Stimulated activated CD4-positive, alpha-beta T cell treated with anti-CD3 and anti-CD28 coated beads, Interleukin-1b, Interleukin-23, amount 100 ng/mL, for 48 hours (primary cell): Measurements from ENCODE around the gene BORCS6.
"Not testable (repeated sequence)": the region's sequence is repeated elsewhere in the genome, so short reads cannot be mapped to it uniquely, and the experiment has no call there.

Experiments
- DNase-seq: peaks from one replicate; pipeline ENCODE4 v3.0.0-alpha.2; 2020

BORCS6 gene

DNA sequence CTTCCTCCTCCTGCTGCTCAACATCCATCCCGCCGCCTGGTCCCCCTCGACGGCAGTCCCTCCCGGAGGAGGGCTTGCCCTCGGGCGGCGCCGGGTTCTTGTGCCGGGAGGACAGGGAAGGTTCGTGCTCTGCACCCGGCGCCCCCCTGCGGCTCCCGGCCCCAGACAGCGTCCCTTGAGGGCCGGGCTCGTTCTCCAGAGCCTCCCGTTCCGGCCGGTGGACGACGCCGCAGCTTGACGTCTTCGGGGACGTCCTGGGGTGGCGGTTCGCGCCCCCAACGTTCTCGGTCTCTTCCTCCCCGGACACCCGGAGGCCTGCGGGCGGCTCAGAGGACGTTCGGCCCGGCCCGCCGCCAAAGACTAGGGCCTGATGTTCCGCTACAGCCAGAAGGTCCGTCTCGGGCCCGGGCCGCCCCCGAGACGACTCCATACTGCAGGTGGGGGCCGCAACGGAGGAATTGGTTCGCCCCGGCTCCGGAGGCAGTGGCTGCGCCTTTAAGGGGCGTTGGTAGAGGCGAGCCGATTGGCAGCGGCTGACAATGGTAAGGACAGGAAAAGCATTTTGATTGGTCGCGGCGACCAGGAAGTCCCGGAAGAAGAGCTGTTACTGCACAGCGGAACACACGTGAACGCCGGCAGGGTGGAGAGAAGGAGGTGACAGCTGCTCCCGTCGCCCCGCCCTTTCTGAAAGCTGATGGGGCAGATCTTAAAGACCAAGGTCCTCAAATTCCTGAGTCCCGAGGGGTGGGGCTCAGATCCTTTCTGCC, at the start of gene BORCS6:
BORCS6 (minus strand) TSS at position 470 of the 767 bp plus-strand sequence; CDS start at position 430, 40 bp downstream.
- peak; percentile 96 for DNase-seq

DNA sequence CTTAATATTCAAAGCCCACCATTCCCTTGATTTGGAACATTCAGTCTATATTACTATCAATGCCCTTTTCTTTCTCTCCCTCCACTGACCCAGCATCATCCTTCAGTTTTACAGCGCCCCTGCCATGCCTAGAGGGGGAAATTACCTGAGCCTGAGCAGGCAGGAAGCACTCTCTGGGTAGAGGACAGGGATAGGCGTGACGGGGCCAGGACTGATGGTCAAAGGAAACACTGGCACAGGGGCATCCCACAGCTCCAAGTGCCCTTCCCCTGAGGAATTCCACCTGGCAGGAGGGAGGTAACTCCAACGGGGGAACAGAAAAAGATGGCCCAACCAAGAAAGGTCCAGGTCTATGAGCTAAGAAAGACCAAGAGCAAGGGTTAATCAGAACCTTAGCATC, 47.9 kb upstream of the BORCS6 start:
- no peak for DNase-seq

DNA sequence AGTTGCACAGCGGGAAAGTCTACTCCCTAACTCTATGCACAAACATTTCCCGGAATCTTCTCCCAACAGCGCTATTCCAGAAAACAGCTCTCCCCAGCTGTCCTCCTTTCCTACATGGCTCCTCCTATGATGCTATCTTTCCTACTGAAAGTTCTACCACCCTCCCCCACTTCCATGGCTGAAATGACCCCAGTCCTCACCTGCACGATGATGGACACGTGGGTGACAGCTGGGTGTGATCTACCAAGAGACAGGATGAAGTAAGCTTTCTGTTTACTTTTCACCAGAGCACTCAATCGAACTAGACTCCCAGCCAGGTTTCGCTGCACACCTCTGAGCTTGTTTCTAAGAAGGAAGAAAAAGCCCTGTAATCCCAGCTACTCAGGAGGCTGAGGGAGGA, 47.2 kb upstream of the BORCS6 start:
- DNase-seq: no peak

DNA sequence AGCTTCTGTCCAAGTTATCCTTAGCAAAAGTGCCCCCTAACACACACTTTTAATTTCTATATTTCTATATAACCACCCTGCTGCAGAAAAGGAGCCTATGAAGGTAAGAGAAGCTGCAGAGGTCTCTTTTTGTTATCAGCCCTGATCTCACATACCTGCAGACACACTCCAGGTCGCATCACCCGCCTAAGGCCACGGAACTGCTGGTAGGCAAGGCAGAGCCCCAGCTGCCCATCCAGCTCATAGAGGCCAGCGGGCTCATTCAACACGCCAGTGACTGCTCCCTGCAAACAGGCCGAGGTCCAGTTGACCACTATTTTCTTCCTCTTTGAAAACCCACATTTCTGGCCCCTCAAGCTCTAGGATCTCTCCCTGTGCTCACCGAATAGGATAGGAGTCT, 45.7 kb upstream of the BORCS6 start:
- DNase-seq: no peak

DNA sequence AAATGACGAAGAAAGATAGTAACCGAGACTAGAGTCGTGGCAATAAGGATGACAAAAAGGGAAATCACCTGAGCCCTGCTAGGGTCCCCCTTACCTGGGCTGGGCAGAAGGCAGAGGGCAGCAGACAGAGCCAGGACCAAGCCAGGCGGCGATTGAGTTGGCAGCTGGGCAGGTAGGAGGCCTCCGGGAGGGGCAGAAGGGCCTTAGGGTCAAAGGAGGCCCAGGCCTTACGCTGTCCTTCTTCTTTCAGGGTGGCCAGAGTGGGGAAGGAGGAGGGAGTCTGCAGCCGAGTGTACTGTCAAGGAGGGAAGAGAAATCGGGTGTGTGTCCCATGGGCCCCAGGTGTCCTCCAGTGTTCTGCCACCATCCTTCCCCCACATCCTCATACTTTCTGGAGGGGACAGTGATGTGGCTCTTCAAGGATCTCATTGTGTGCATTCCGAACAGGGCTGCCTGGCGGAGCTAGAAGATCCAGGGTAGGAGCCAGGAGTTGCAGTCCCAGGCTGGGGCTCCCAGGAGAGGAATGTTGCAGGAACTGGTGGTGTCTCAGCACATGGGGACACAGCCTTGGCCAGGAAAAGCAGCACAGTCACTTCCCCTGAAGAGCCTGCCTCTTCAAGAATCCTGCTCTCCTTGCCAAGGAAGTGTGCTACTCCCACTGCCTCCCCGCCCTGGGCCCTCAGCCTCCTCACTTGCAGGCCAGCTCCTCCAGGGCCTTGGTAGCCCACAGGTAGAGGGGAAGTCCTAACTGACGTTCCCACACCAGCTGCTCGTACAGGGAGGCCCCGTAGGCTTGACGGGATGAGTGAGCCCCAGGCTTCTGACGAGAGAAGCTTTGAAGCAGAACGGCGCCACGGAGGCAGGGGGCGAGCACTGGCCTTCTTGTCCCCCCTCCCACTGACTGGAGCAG, 44.6 kb upstream of the BORCS6 start:
- DNase-seq: no peak

DNA sequence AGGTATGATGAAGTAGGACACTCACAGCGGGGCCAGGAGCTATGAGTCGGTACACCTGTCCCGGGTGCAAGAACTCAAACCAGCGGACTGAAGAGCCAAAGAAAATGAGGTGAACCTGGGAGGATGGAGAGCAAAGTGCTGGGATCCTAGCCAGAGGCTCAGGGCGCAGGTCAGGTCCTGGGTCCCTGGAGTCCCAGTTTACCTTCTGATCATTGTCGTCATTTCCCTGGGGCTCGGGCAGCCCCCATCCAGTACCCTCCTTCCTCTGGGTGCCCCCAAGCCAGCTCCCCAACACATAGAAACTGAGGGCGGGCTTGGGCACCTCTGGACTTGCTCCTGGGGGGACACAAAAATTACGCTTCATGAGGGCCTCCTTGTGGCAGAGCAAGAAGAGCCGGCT, 41.7 kb upstream of the BORCS6 start:
- DNase-seq: no peak

DNA sequence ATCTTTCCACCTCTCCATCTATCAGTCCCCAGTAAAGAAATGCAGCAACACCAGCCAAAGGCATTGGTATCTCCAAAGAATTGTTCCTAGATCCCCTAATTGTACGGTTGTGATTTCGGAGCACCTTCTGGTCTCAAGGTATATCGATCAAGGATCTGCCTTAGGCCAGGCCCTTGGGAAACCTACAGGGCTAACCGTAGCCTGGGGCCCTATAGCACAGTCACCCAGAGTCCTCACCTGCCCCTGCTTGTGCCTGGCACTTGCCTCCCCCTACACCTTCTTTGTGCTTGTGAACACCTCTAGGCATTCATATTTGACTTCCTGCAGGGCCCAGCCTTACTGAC, 37.2 kb upstream of the BORCS6 start:
- no peak for DNase-seq

DNA sequence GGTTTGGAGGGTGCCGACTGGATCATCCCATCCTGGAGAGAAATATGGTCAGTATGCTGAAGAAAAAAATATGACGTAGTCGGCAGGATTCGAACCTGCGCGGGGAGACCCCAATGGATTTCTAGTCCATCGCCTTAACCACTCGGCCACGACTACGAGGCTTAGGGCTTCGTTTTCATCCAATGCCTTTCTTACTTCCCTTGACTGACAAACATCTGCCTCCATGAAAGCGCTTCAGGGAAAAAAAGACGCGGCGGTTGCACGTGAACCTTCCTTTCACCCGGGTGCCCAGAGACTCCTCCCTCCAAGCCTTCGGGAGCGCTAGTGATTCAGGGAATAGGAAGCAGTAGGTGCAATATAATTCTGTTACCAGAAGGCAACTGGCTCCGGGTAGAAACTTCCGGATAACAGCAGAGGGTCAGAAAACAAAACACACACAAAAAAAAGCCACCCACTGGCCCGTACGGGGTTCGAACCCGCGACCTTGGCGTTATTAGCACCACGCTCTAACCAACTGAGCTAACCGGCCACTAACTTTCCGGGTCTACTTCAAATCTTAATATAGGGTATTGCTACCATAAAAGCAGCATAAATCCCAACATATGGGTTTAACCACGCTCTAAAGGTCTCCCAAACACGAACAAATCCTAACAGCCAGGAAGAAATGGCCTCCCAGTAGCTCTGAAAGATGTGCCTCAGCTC, 36.7 kb upstream of the BORCS6 start:
- peak; percentile 78 for DNase-seq

DNA sequence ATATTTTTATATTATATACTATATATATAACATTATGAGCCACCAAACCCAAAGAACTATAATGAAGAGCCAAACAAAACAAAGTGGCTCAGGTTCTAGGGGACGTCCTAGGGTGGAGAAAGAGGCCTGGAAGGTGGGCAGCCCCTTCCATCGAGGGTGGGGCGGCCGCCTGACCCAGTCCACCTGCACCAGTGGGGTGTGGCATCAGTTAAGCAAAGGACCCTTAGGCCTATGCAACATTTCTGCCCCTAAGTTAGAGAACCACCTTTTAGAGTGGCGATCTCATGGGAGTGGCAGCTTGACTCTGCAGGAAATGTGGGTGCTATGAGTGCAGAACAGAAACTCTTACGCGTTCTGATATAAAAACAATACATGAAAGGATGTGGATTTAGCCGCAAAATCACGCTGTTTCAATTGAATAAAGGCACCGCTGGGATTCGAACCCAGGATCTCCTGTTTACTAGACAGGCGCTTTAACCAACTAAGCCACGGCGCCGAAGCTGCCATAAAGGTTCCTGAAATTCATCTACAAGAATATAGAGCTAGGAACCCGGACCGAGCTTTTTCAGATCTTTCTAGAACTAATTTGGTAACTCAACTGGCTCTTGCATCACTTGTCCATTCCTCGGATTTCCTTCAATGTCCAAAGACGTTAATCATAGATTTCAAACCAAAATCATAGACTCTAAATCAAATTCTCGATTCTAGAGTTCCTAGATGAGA, 36.0 kb upstream of the BORCS6 start:
- peak; percentile 87 for DNase-seq

DNA sequence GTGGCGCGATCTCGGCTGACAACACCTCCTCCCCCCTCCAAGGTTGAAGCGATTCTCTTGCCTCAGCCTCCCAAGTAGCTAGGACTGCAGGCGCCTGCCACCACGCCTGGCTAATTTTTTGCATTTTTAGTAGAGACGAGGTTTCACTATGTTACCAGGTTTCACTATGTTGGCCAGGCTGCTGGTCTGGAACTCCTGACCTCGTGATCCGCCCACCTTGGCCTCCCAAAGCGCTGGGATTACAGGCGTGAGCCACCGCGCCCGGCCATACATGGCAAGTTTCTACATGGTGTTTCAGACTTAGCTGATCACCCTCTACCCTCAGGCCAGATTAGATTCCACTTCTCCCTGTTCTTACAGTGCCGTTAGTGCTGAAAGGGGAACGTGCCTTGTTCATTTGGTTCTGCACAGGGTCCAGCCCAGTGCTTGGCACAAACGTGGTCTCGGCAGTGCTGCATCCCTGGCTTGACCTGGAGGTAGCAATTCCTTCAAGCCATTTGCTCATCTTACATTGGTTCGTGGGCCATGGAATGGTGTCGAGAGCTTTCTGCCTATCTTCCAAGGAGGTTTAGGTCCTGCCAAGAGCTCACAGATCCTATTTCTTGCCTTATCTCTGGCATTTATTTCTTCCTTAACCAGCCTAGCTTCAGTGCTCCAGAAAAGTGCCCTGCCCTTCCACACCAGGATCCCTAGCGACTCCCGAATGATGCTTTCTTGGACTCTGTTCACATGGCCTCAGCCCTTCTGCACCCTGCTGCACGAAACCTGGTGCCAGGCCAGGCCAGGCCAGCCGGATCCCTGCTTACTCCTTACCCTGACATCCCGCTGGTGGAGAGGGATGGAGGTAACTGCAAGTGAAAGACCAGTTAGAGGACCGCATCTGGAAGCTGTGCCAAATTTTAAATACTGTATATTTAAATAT, 35.2 kb upstream of the BORCS6 start:
- no peak for DNase-seq

DNA sequence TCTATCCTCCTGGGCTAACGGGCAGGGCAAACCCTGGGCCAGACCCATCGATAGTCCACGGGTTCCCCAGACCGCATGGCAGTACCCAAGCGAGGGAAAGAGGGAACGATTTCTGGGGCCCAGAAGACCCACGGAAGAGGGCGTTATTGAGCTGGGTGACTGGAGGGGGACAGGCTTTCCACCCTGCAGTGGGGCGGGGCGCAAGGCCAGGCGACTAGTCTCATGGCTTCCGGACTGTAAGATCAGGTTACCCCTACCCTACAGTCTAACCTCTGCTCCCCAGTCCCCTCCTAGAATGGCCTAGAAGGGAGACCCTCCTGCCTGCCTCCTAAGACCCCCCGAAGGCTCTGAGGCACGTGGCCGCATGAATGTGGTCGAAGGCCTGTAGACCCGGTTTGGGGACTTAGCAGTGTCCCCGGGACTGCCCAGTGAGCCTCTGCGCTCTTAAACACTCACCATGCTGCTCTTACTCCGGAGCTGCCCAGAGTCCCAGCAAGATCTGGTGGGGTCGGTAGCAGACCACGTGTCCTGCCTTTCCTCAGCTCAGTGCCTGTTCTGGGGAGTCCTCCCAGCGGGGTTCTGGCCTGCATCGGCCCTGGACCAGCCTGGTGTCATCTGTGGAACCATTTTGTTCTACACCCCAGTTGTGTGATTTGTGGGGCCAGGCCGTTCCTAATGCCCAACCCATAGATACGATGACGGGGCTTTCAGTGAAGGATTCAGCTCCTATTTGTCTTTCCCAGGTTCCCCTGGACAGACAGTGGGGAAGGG, 33.6 kb upstream of the BORCS6 start:
- peak; percentile 65 for DNase-seq

DNA sequence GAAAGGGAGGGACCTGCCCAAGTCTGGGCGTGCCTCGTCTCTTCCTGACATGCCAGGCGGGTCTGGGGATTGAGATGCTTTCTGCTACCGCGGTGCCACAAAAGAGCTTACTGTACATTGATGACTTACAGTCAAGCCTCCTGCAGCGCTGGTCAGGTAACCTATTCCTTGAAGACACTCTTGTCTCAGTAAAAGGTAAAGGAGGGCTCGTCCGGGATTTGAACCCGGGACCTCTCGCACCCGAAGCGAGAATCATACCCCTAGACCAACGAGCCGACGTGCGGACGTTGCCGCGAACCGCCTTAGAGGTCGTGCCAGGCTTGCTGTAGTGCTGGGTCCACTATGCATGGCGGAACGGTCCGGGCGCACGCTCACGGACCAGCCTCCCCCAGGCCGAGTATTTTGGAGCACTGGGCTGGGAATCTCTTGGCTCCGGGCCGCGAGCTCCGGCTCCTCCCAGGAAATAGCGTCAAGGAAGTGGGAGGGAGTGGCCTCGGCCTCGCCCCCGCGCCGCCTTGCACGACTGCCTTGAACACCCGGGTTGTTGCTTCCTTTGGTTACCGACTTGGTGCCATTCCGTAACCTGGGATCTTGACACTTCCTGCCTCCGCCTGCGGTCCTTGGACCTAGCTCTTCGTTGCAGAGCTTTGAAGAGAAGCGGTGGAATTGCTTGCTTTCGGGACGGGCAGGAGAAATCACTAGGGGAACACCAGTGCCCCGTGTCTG, 32.8 kb upstream of the BORCS6 start:
- DNase-seq: peak; percentile 92

DNA sequence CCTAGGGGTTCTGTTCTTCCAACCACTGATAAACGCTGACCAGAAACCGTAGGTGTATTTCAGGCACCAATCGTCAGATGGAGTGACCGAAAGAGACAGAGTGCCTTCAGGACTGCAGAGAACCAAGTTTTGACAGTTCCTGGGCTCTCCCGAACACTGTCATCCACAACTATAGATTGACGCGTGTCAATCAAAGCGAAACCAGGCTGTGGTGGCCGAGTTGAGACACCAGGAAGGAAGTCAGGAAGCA, 32.3 kb upstream of the BORCS6 start:
- no peak for DNase-seq

DNA sequence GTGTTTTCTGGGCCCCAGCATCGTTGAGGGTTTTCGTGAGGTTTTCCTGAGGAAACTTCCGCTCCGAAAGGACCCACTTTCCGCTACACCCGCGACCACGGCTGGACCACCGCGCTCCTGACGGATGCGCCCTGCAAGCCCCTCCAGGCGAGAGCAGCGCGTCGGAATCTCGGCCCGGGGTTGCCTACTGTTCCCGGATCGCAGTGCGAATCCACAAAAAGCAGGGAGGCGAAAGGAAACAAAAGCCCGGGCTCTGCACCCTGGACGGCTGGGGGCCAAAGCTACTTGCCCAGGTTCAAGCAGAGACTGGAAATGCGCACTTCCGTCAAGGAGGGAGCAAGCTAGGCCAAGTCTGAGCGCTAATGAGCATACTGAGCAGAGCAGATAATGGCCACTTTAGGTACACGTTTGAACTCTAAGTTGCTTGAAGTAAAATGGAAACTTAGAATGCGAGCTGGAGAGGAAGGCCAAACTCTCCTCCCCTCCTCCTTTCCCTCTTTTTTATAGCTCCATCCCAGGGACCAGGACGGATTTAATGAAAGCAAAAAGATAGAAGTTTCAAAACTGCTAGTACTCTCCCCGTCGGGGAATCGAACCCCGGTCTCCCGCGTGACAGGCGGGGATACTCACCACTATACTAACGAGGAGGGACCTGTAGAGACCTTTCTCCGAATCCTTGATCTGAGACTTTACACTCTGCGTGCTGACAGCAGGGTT, 31.8 kb upstream of the BORCS6 start:
- peak; percentile 89 for DNase-seq

DNA sequence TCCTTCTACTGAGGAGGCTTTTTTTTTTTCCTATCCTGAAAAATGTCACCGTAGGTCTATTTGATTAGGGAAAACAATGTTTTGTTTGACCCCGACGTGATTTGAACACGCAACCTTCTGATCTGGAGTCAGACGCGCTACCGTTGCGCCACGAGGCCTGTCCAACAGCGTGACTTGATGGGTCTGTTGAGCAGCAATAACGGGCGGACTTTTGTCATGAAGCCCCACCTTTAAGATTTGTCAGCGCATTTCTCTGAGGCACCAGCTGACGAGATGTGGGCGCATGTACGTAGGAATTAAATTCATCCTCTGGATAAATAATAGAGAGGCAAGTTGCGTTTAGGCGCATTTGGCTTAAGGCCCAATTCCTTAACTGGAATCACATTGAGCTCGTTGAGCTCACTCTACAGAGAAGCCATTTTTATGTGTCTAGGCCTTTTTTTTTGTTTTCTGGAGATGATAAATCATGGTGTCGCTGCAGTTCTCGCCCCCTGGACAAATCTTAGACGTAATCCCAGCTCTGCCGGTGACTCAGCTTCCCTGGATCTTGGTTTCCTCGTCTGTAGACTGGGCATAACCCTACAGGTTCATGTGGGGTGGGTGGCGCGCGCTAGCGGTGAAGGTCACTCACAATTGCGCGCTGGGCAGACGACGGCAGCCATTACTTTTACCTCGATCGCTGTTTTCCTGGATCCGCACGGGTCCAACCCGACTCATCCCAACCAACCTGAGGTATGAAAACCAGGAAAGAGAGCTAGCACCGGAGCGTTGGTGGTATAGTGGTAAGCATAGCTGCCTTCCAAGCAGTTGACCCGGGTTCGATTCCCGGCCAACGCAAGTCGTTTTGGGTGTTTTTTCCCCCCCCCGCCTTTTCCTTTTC, 31.0 kb upstream of the BORCS6 start:
- peak; percentile 94 for DNase-seq

DNA sequence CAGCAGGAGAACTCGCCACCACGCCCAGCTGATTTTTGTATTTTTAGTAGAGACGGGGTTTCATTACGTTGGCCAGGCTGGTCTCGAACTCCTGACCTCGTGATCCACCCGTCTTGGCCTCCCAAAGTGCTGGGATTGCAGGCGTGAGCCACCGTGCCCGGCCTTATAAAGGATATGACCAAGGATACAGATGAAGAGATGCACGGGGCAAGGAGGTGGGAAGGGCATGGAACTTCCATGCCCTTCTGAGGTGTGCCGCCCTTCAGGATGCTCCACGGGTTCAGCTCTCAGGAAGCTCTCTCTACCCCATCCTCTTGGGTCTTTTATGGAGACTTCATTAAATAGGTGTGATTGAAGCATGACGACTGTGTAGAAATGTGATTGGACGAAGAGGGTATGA, 24.0 kb upstream of the BORCS6 start:
- DNase-seq: not testable (repeated sequence)

DNA sequence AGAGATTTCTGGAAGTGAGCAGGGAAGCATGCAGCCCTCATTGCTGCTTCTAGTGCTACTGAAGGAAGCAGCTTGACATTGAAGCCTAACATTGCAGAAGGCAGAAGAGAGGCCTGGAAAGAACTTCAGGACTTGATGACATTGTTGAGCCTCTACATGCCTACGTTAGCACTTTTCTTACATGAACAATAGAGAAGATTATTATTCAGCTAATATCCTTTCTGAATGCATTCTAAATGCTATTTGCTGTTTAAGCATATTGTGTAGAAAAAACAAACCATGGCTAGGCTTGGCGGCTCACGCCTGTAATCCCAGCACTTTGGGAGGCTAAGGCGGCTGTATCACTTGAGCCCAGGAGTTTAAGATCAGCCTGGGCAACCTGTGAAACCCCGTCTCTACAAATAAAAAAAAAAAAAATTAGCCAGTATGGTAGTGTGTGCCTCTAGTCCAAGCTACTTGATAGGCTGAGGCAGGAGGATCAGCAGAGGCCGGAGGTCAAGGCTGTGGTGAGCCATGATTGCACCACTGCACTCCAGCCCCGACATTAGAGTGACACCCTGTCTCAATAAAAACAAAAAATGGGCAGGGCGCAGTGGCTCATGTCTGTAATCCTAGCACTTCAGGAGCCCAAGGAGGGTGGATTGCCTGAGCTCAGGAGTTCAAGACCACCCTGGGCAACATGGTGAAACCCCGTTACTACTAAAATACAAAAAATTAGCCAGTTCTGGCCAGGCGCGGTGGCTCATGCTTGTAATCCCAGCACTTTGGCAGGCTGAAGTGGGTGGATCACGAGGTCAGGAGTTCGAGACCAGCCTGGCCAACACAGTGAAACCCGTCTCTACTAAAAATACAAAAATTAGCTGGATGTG, 22.6 kb upstream of the BORCS6 start:
- DNase-seq: no peak
